Subcutaneous adipose tissue (tissue), 4 donors: Measurements from ENCODE around the gene DAP3. TPM values are rescaled to one million over a fixed set of nuclear protein-coding genes. Genes with fewer than 3 reads are reported as not detected.

ENCODE experiments used
- CTCF ChIP-seq: fragments of 450-650 bp; IDR thresholded peaks from one replicate; pipeline ENCODE4 v1.5.1; 2016; ENCODE audit warnings: low read depth, mild to moderate bottlenecking, control low read depth, antibody characterized with exemption, moderate library complexity
- total RNA-seq, 4 donors: library from RNA; depleted of rRNA; stranded (reverse); fragments of >200 nt; gene quantifications; one replicate each; pipeline ENCODE4 v1.1.0, GENCODE V29; 2016

DAP3 gene
- total RNA-seq, 4 donors from 2014 or later = 105 to 180 (median 117) TPM

GRCh38 chr1:155773221-155773620 lies 84.3 kb downstream of the DAP3 start:
- TF ChIP-seq CTCF = no peak

GRCh38 chr1:155776414-155776813 lies 87.5 kb downstream of the DAP3 start:
- no peak for TF ChIP-seq CTCF

- TF ChIP-seq CTCF = no peak
Observed at GRCh38 chr1:155777582-155777981, 88.7 kb downstream of the DAP3 start.

Other genes starting within 250 kb of the DAP3 start
- gene ASH1L, start 126.3 kb upstream of the DAP3 start, total RNA-seq = 10 to 100 TPM; 52.4 to 93.9 (median 69.0) TPM
- 10 to 100 TPM in 3 of 4 donors, 1 to 10 TPM in 1; 7.3 to 14.5 (median 12.7) TPM for gene MSTO1, start 78.9 kb upstream of the DAP3 start, total RNA-seq
- gene YY1AP1, start 317 bp upstream of the DAP3 start, total RNA-seq = 100 to 1,000 TPM in 1 of 4 donors, 10 to 100 TPM in 3; 69.3 to 109 (median 81.3) TPM
- 10 to 100 TPM; 30.9 to 42.8 (median 36.3) TPM for gene GON4L, start 168.1 kb downstream of the DAP3 start, total RNA-seq
- 10 to 100 TPM in 1 of 4 donors, 1 to 10 TPM in 3; 4.3 to 13.8 (median 5.2) TPM for gene SYT11, start 170.5 kb downstream of the DAP3 start, total RNA-seq
- gene RIT1, start 222.3 kb downstream of the DAP3 start, total RNA-seq = 10 to 100 TPM; 24.3 to 40.1 (median 28.4) TPM
- 10 to 100 TPM; 30.9 to 62.0 (median 39.5) TPM for gene KHDC4, start 245.3 kb downstream of the DAP3 start, total RNA-seq